Mucosa of rectum (tissue), 2 donors: ENCODE data around the gene OR2H2.

Experiments
- H3K27ac ChIP-seq, 2 donors: one replicate each; pipeline ENCODE4 v1.7.0; 2013; ENCODE audit warnings: inconsistent platforms in 2 of 2, low read depth in 2 of 2, low read length in 2 of 2
- H3K27me3 ChIP-seq, 2 donors: one replicate each; pipeline ENCODE4 v1.7.0; 2013; ENCODE audit warnings: low read length in 2 of 2; ENCODE audit not compliant: control insufficient read depth in 2 of 2, insufficient read depth in 2 of 2
- H3K36me3 ChIP-seq, 2 donors: one replicate each; pipeline ENCODE4 v1.7.0; 2013; ENCODE audit warnings: low read length in 2 of 2; ENCODE audit not compliant: control insufficient read depth in 2 of 2, insufficient read depth in 2 of 2
- H3K4me1 ChIP-seq, 2 donors: one replicate each; pipeline ENCODE4 v1.7.0; 2013; ENCODE audit warnings: low read length in 2 of 2, mild to moderate bottlenecking in 1 of 2; ENCODE audit not compliant: control insufficient read depth in 2 of 2, insufficient read depth in 2 of 2
- H3K4me3 ChIP-seq, 2 donors: one replicate each; pipeline ENCODE4 v1.7.0; 2013; ENCODE audit warnings: low read length in 2 of 2
- H3K9ac ChIP-seq, 2 donors: one replicate each; pipeline ENCODE4 v1.7.0; 2013; ENCODE audit warnings: low read length in 2 of 2, low read depth in 1 of 2, mild to moderate bottlenecking in 1 of 2
- H3K9me3 ChIP-seq, 2 donors: one replicate each; pipeline ENCODE4 v1.7.0; 2013; ENCODE audit warnings: low read length in 2 of 2; ENCODE audit not compliant: control insufficient read depth in 2 of 2
- donor health status: healthy.
- donor health status: Normal muscosa, but diverticular disease.

Gene OR2H2

GRCh38 chr6:29590218-29590808 lies 5.4 kb downstream of the OR2H2 start:
- H3K9me3 ChIP-seq, result no peaks in the 10 kb centered on the region
- H3K27ac ChIP-seq, result no peak overlapping the region
- H3K4me1 ChIP-seq, result peaks cover 0 to 3% of the 10 kb centered on the region in 2 donors
- H3K9ac ChIP-seq, result no peak overlapping the region
- H3K4me3 ChIP-seq, result no peak overlapping the region
- no peaks in the 10 kb centered on the region for H3K27me3 ChIP-seq
- H3K36me3 ChIP-seq, result no peaks in the 10 kb centered on the region

- Histone ChIP-seq H3K36me3 (no peaks in the 10 kb centered on the region), H3K4me1 (peaks cover 0 to 3% of the 10 kb centered on the region in 2 donors), H3K27me3 (no peaks in the 10 kb centered on the region), H3K9me3 (no peaks in the 10 kb centered on the region), H3K4me3 (no peak overlapping the region), H3K27ac (no peak overlapping the region), H3K9ac (no peak overlapping the region)
These were observed 6.8 kb downstream of the OR2H2 start for GRCh38 chr6:29591677-29592076.

- no peak overlapping the region for H3K9ac ChIP-seq
- no peaks in the 10 kb centered on the region for H3K27me3 ChIP-seq
- no peak overlapping the region for H3K27ac ChIP-seq
- H3K4me1 ChIP-seq, result peaks cover 0 to 3% of the 10 kb centered on the region in 2 donors
- no peaks in the 10 kb centered on the region for H3K36me3 ChIP-seq
- no peaks in the 10 kb centered on the region for H3K9me3 ChIP-seq
- H3K4me3 ChIP-seq, result no peak overlapping the region
These were observed 8.4 kb downstream of the OR2H2 start for GRCh38 chr6:29593199-29593855.

GRCh38 chr6:29596381-29596900 lies 11.5 kb downstream of the OR2H2 start:
- Histone ChIP-seq H3K27ac (no peak overlapping the region), H3K4me1 (peaks cover 0 to 3% of the 10 kb centered on the region in 2 donors), H3K9ac (no peak overlapping the region), H3K9me3 (no peaks in the 10 kb centered on the region), H3K4me3 (no peak overlapping the region), H3K27me3 (no peaks in the 10 kb centered on the region), H3K36me3 (no peaks in the 10 kb centered on the region)

GRCh38 chr6:29597184-29597583 lies 12.3 kb downstream of the OR2H2 start:
- Histone ChIP-seq H3K9me3 (no peaks in the 10 kb centered on the region), H3K4me3 (no peak overlapping the region), H3K4me1 (peaks cover 0 to 3% of the 10 kb centered on the region in 2 donors), H3K9ac (no peak overlapping the region), H3K36me3 (no peaks in the 10 kb centered on the region), H3K27me3 (no peaks in the 10 kb centered on the region), H3K27ac (no peak overlapping the region)

GRCh38 chr6:29598172-29598747 lies 13.3 kb downstream of the OR2H2 start:
- H3K27me3 ChIP-seq, result no peaks in the 10 kb centered on the region
- H3K9me3 ChIP-seq, result no peaks in the 10 kb centered on the region
- no peaks in the 10 kb centered on the region for H3K36me3 ChIP-seq
- H3K4me3 ChIP-seq, result no peak overlapping the region
- peaks cover 0 to 3% of the 10 kb centered on the region in 2 donors for H3K4me1 ChIP-seq
- no peak overlapping the region for H3K9ac ChIP-seq
- no peak overlapping the region for H3K27ac ChIP-seq

- Histone ChIP-seq H3K4me3 (no peak overlapping the region), H3K27me3 (no peaks in the 10 kb centered on the region), H3K36me3 (peaks cover 3 to 18% of the 10 kb centered on the region in 2 donors), H3K27ac (no peak overlapping the region), H3K9ac (no peak overlapping the region), H3K9me3 (no peaks in the 10 kb centered on the region), H3K4me1 (no peaks in the 10 kb centered on the region)
These were observed 17.8 kb downstream of the OR2H2 start for GRCh38 chr6:29602564-29603361.

GRCh38 chr6:29603456-29603855 lies 18.5 kb downstream of the OR2H2 start:
- no peak overlapping the region for H3K27ac ChIP-seq
- no peaks in the 10 kb centered on the region for H3K4me1 ChIP-seq
- no peak overlapping the region for H3K4me3 ChIP-seq
- H3K27me3 ChIP-seq, result no peaks in the 10 kb centered on the region
- H3K9me3 ChIP-seq, result no peaks in the 10 kb centered on the region
- H3K9ac ChIP-seq, result no peak overlapping the region
- H3K36me3 ChIP-seq, result peaks cover 3 to 18% of the 10 kb centered on the region in 2 donors

GRCh38 chr6:29603930-29604329 lies 19.0 kb downstream of the OR2H2 start:
- Histone ChIP-seq H3K4me1 (no peaks in the 10 kb centered on the region), H3K27me3 (no peaks in the 10 kb centered on the region), H3K36me3 (peaks cover 4 to 18% of the 10 kb centered on the region in 2 donors), H3K9ac (no peak overlapping the region), H3K27ac (no peak overlapping the region), H3K4me3 (no peak overlapping the region), H3K9me3 (no peaks in the 10 kb centered on the region)

GRCh38 chr6:29608131-29608530 lies 23.2 kb downstream of the OR2H2 start:
- Histone ChIP-seq H3K9ac (no peak overlapping the region), H3K27ac (no peak overlapping the region), H3K36me3 (peaks cover 16 to 23% of the 10 kb centered on the region in 2 donors)

More at GRCh38 chr6:29608131-29608530, 23.2 kb downstream of the OR2H2 start:
- H3K4me3 ChIP-seq, result no peak overlapping the region
- no peaks in the 10 kb centered on the region for H3K4me1 ChIP-seq
- no peaks in the 10 kb centered on the region for H3K27me3 ChIP-seq
- no peaks in the 10 kb centered on the region for H3K9me3 ChIP-seq
